ENCODE measurements around the gene HIVEP1.

HIVEP1 gene

DNA sequence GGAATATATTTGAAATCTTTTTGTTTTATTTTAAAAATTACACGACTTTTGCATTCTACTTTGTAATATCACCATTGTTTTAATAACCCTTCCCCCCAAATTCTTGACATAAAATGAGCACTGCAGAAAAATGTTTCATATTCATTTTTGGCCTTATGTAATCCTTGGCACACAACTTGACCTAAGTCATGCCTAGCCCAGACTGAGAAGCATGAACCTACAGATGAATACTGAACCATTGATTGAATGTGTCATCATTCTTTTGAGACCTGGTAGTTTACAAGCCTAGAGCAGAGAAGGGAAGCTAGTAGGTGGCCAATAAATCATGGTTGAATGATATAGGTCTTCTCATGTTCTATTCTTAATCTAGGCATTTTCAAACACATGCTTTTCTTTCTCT lies 188.6 kb downstream of the HIVEP1 start:
- DNase-seq: no peak

- DNase-seq: no peak
These were observed 190.9 kb downstream of the HIVEP1 start for GRCh38 chr6:12203001-12203400.

GRCh38 chr6:12208190-12208589 lies 196.1 kb downstream of the HIVEP1 start:
- no peak for DNase-seq

DNA sequence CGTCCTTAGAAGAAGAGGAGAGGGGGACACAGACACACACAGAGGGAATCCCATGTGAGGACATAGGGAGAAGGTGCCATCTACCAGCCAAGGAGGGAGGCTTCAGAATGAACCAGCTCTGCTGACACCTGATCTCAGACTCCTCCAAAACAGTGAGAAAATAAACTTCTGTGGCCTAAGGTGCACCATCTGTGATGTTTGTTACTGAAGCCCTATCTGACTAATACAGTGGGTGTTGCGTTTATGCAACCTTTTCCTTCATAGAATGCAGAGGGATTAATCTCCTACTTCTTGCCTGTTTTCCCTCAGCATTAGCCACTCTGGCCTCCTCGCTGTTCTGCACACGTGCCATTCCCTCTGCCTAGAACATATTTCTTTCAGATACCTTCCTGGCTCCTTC lies 196.6 kb downstream of the HIVEP1 start:
- DNase-seq: no peak

Measured in DMS79 treated with DMSO at 0.1 percent for 48 hours (cell line).